HEK293 (cell line): ENCODE measurements around the gene SEMA6D.

ENCODE experiments used
- CTCF ChIA-PET: fragments of 350-600 bp; formaldehyde crosslinking; extraction: SDS; loops from one replicate; lab custom pipeline; 2021; ENCODE audit warnings: antibody characterized with exemption; lab: Yijun Ruan, JAX
- POLR2A ChIA-PET: fragments of 300-600 bp; formaldehyde crosslinking; extraction: SDS; loops from one replicate; lab custom pipeline; 2020; ENCODE audit warnings: antibody characterized with exemption, inconsistent platforms; lab: Yijun Ruan, JAX
- H3K27ac ChIP-seq: fragments of 200-500 bp; sonication (Bioruptor generic); 2 replicates; pipeline ENCODE4 v1.5.1; 2014; ENCODE audit warnings: low read depth, low read length, control low read depth, inconsistent platforms; ENCODE audit errors: extremely low read depth
- H3K36me3 ChIP-seq, 2 experiments: fragments of 200-500 bp in 1 of 2; sonication (Bioruptor generic) in 1 of 2; 1 replicate in 1 of 2; 2 replicates in 1 of 2; pipeline ENCODE4 v1.5.1; 2014 to 2017; ENCODE audit warnings: inconsistent platforms in 2 of 2, low read length in 2 of 2; ENCODE audit not compliant: control insufficient read depth in 2 of 2, insufficient read depth in 1 of 2
- H3K4me1 ChIP-seq: fragments of 200-500 bp; sonication (Bioruptor generic); 2 replicates; pipeline ENCODE4 v1.5.1; 2014; ENCODE audit warnings: mild to moderate bottlenecking, low read length, inconsistent platforms; ENCODE audit not compliant: control insufficient read depth, insufficient read depth
- H3K4me3 ChIP-seq: 2 replicates; pipeline ENCODE4 v1.5.1; 2011; ENCODE audit warnings: low read depth, mild to moderate bottlenecking, control low read depth, low read length, moderate library complexity
- H3K9me3 ChIP-seq: fragments of 200-500 bp; sonication (Bioruptor generic); 2 replicates; pipeline ENCODE4 v1.5.1; 2014; ENCODE audit warnings: low read depth, low read length, inconsistent platforms; ENCODE audit not compliant: control insufficient read depth, insufficient read depth
- ATF2 ChIP-seq: fragments of 450-650 bp; formaldehyde crosslinking; IDR thresholded peaks from 2 replicates; pipeline ENCODE4 v1.5.1; 2016; ENCODE audit warnings: missing biosample characterization, missing genetic modification characterization, low read depth
- BCL11A ChIP-seq: fragments of 450-650 bp; formaldehyde crosslinking; IDR thresholded peaks from 2 replicates; pipeline ENCODE4 v1.5.1; 2016; ENCODE audit warnings: low read depth, missing biosample characterization, missing genetic modification characterization
- ELK4 ChIP-seq: IDR thresholded peaks from 2 replicates; pipeline ENCODE4 v1.6.1; 2011; ENCODE audit warnings: mild to moderate bottlenecking, low read depth, low read length, borderline replicate concordance
- GFI1B ChIP-seq: fragments of 450-650 bp; formaldehyde crosslinking; IDR thresholded peaks from 2 replicates; pipeline ENCODE4 v1.5.1; 2016; ENCODE audit warnings: missing biosample characterization, missing genetic modification characterization
- KLF9 ChIP-seq: fragments of 450-650 bp; formaldehyde crosslinking; IDR thresholded peaks from 2 replicates; pipeline ENCODE4 v1.5.1; 2016; ENCODE audit warnings: missing biosample characterization, missing genetic modification characterization, low read depth
- OSR2 ChIP-seq: fragments of 450-650 bp; formaldehyde crosslinking; IDR thresholded peaks from 2 replicates; pipeline ENCODE4 v1.5.1; 2016; ENCODE audit warnings: missing biosample characterization, missing genetic modification characterization
- TCF7L2 ChIP-seq: IDR thresholded peaks from 2 replicates; pipeline ENCODE4 v1.6.1; 2011; ENCODE audit warnings: low read depth, mild to moderate bottlenecking, inconsistent platforms, low read length, moderate library complexity, borderline replicate concordance
- ZBTB21 ChIP-seq: fragments of 450-650 bp; formaldehyde crosslinking; IDR thresholded peaks from 2 replicates; pipeline ENCODE4 v1.5.1; 2017; ENCODE audit warnings: missing biosample characterization, missing genetic modification characterization
- ZBTB48 ChIP-seq: fragments of 450-650 bp; formaldehyde crosslinking; IDR thresholded peaks from 2 replicates; pipeline ENCODE4 v1.5.1; 2016; ENCODE audit warnings: missing biosample characterization, missing genetic modification characterization
- ZNF174 ChIP-seq: fragments of 450-650 bp; formaldehyde crosslinking; IDR thresholded peaks from 2 replicates; pipeline ENCODE4 v1.5.0; 2017; ENCODE audit warnings: missing biosample characterization, mild to moderate bottlenecking, missing genetic modification characterization
- ZNF175 ChIP-seq: fragments of 450-650 bp; formaldehyde crosslinking; IDR thresholded peaks from 2 replicates; pipeline ENCODE4 v1.5.1; 2016; ENCODE audit warnings: missing biosample characterization, missing genetic modification characterization
- ZNF184 ChIP-seq: fragments of 450-650 bp; IDR thresholded peaks from 2 replicates; pipeline ENCODE4 v1.5.1; 2018; ENCODE audit warnings: missing biosample characterization, mild to moderate bottlenecking, missing genetic modification characterization
- ZNF266 ChIP-seq: fragments of 450-650 bp; formaldehyde crosslinking; IDR thresholded peaks from 2 replicates; pipeline ENCODE4 v1.5.1; 2016; ENCODE audit warnings: missing biosample characterization, missing genetic modification characterization, low read depth
- ZNF280D ChIP-seq: fragments of 450-650 bp; formaldehyde crosslinking; IDR thresholded peaks from 2 replicates; pipeline ENCODE4 v1.5.1; 2016; ENCODE audit warnings: missing biosample characterization, missing genetic modification characterization
- ZNF366 ChIP-seq: fragments of 450-650 bp; formaldehyde crosslinking; conservative IDR thresholded peaks from 2 replicates; pipeline ENCODE4 v1.5.1; 2016; ENCODE audit warnings: missing biosample characterization, missing genetic modification characterization
- ZNF555 ChIP-seq: fragments of 450-650 bp; formaldehyde crosslinking; conservative IDR thresholded peaks from 2 replicates; pipeline ENCODE4 v1.5.1; 2017; ENCODE audit warnings: missing biosample characterization, mild to moderate bottlenecking, missing genetic modification characterization, inconsistent platforms
- ZNF624 ChIP-seq: fragments of 450-650 bp; formaldehyde crosslinking; IDR thresholded peaks from 2 replicates; pipeline ENCODE4 v1.5.1; 2017; ENCODE audit warnings: missing biosample characterization, missing genetic modification characterization
- ZNF692 ChIP-seq: fragments of 450-650 bp; formaldehyde crosslinking; IDR thresholded peaks from 2 replicates; pipeline ENCODE4 v1.5.1; 2016; ENCODE audit warnings: missing biosample characterization, missing genetic modification characterization
- ZNF791 ChIP-seq: fragments of 450-650 bp; formaldehyde crosslinking; IDR thresholded peaks from 2 replicates; pipeline ENCODE4 v1.5.1; 2016; ENCODE audit warnings: missing biosample characterization, missing genetic modification characterization
- ZSCAN30 ChIP-seq: fragments of 450-650 bp; IDR thresholded peaks from 2 replicates; pipeline ENCODE4 v1.5.1; 2018; ENCODE audit warnings: missing biosample characterization, mild to moderate bottlenecking, missing genetic modification characterization, moderate library complexity
- ZSCAN4 ChIP-seq: fragments of 450-650 bp; formaldehyde crosslinking; IDR thresholded peaks from 2 replicates; pipeline ENCODE4 v1.5.1; 2017; ENCODE audit warnings: missing biosample characterization, missing genetic modification characterization
- TF ChIP-seq, protein P1 (sequence below): fragments of 450-650 bp; formaldehyde crosslinking; IDR thresholded peaks from 2 replicates; pipeline ENCODE4 v1.5.1; 2016; ENCODE audit warnings: missing biosample characterization, missing genetic modification characterization
- TF ChIP-seq, protein P2 (sequence below): fragments of 450-650 bp; formaldehyde crosslinking; IDR thresholded peaks from 2 replicates; pipeline ENCODE4; 2016; ENCODE audit warnings: missing biosample characterization, missing genetic modification characterization

Gene SEMA6D

GRCh38 chr15:47673232-47673761 lies 44.0 kb upstream of the SEMA6D start:
- H3K4me1 ChIP-seq = no peaks in the 10 kb centered on the region
- no peaks in the 10 kb centered on the region for H3K9me3 ChIP-seq
- H3K36me3 ChIP-seq = no peaks in the 10 kb centered on the region
- no peak overlapping the region for H3K4me3 ChIP-seq
- CTCF ChIA-PET = interaction anchor here (0.7 kb wide), 1 partner anchor 10 kb away, joined by 3 read pairs; no protein-coding TSS in a partner anchor
- POLR2A ChIA-PET = no interaction called here
- no peak overlapping the region for H3K27ac ChIP-seq
- TF ChIP-seq, protein P1, sequence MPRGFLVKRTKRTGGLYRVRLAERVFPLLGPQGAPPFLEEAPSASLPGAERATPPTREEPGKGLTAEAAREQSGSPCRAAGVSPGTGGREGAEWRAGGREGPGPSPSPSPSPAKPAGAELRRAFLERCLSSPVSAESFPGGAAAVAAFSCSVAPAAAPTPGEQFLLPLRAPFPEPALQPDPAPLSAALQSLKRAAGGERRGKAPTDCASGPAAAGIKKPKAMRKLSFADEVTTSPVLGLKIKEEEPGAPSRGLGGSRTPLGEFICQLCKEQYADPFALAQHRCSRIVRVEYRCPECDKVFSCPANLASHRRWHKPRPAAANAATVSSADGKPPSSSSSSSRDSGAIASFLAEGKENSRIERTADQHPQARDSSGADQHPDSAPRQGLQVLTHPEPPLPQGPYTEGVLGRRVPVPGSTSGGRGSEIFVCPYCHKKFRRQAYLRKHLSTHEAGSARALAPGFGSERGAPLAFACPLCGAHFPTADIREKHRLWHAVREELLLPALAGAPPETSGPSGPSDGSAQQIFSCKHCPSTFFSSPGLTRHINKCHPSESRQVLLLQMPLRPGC (tag by site-specific recombination) = no peak
- TF ChIP-seq ZBTB21 (no peak), ZNF175 (no peak), ZNF184 (tag by site-specific recombination) (no peak), GFI1B (no peak), ZSCAN30 (tag by site-specific recombination) (no peak), KLF9 (tag by site-specific recombination) (no peak), ZNF266 (tag by site-specific recombination) (no peak), ZNF174 (tag by site-specific recombination) (no peak), ZNF555 (tag by site-specific recombination) (no peak), ZSCAN4 (tag by site-specific recombination) (no peak)

- Histone ChIP-seq H3K4me3 (no peak overlapping the region), H3K4me1 (no peaks in the 10 kb centered on the region), H3K9me3 (no peaks in the 10 kb centered on the region), H3K36me3 (no peaks in the 10 kb centered on the region), H3K27ac (no peak overlapping the region)
- ChIA-PET CTCF (no interaction called here), POLR2A (no interaction called here)
- TF ChIP-seq OSR2 (tag by site-specific recombination) (no peak), TCF7L2 (no peak), ZBTB48 (tag by site-specific recombination) (no peak), ZNF366 (tag by site-specific recombination) (no peak), ELK4 (no peak), ZNF624 (tag by site-specific recombination) (no peak), ZNF791 (no peak), ZNF692 (tag by site-specific recombination) (no peak), ZSCAN30 (tag by site-specific recombination) (no peak), ATF2 (no peak), BCL11A (no peak), KLF9 (tag by site-specific recombination) (no peak), ZNF280D (tag by site-specific recombination) (no peak)
- TF ChIP-seq, protein P2, sequence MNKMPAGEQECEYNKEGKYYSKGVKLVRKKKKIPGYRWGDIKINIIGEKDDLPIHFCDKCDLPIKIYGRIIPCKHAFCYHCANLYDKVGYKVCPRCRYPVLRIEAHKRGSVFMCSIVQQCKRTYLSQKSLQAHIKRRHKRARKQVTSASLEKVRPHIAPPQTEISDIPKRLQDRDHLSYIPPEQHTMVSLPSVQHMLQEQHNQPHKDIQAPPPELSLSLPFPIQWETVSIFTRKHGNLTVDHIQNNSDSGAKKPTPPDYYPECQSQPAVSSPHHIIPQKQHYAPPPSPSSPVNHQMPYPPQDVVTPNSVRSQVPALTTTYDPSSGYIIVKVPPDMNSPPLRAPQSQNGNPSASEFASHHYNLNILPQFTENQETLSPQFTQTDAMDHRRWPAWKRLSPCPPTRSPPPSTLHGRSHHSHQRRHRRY = no peak
Measured at GRCh38 chr15:47674586-47675232, 42.6 kb upstream of the SEMA6D start.
